HEK293 (cell line): ENCODE results near the gene NTRK3.

Experiments used
- CTCF ChIA-PET: fragments of 350-600 bp; formaldehyde crosslinking; extraction: SDS; loops from one replicate; lab custom pipeline; 2021; ENCODE audit warnings: antibody characterized with exemption; lab: Yijun Ruan, JAX
- POLR2A ChIA-PET: fragments of 300-600 bp; formaldehyde crosslinking; extraction: SDS; loops from one replicate; lab custom pipeline; 2020; ENCODE audit warnings: antibody characterized with exemption, inconsistent platforms; lab: Yijun Ruan, JAX
- H3K27ac ChIP-seq: fragments of 200-500 bp; sonication (Bioruptor generic); 2 replicates; pipeline ENCODE4 v1.5.1; 2014; ENCODE audit warnings: low read depth, low read length, control low read depth, inconsistent platforms; ENCODE audit errors: extremely low read depth
- H3K36me3 ChIP-seq, 2 experiments: fragments of 200-500 bp in 1 of 2; sonication (Bioruptor generic) in 1 of 2; 1 replicate in 1 of 2; 2 replicates in 1 of 2; pipeline ENCODE4 v1.5.1; 2014 to 2017; ENCODE audit warnings: inconsistent platforms in 2 of 2, low read length in 2 of 2; ENCODE audit not compliant: control insufficient read depth in 2 of 2, insufficient read depth in 1 of 2
- H3K4me1 ChIP-seq: fragments of 200-500 bp; sonication (Bioruptor generic); 2 replicates; pipeline ENCODE4 v1.5.1; 2014; ENCODE audit warnings: mild to moderate bottlenecking, low read length, inconsistent platforms; ENCODE audit not compliant: control insufficient read depth, insufficient read depth
- H3K4me3 ChIP-seq: 2 replicates; pipeline ENCODE4 v1.5.1; 2011; ENCODE audit warnings: low read depth, mild to moderate bottlenecking, control low read depth, low read length, moderate library complexity
- H3K9me3 ChIP-seq: fragments of 200-500 bp; sonication (Bioruptor generic); 2 replicates; pipeline ENCODE4 v1.5.1; 2014; ENCODE audit warnings: low read depth, low read length, inconsistent platforms; ENCODE audit not compliant: control insufficient read depth, insufficient read depth
- CTCF ChIP-seq: fragments of 450-650 bp; formaldehyde crosslinking; IDR thresholded peaks from 2 replicates; pipeline ENCODE4 v1.5.1; 2016; ENCODE audit warnings: missing biosample characterization, missing genetic modification characterization
- GLI2 ChIP-seq: fragments of 450-650 bp; formaldehyde crosslinking; IDR thresholded peaks from 2 replicates; pipeline ENCODE4; 2017; ENCODE audit warnings: missing biosample characterization, missing genetic modification characterization, low read depth, borderline replicate concordance
- KLF7 ChIP-seq: fragments of 450-650 bp; formaldehyde crosslinking; IDR thresholded peaks from 2 replicates; pipeline ENCODE4 v1.5.1; 2016; ENCODE audit warnings: missing biosample characterization, missing genetic modification characterization, borderline replicate concordance
- PRDM2 ChIP-seq: fragments of 450-650 bp; formaldehyde crosslinking; IDR thresholded peaks from 2 replicates; pipeline ENCODE4 v1.5.1; 2016; ENCODE audit warnings: missing biosample characterization, missing genetic modification characterization, borderline replicate concordance
- PRDM4 ChIP-seq: fragments of 450-650 bp; formaldehyde crosslinking; IDR thresholded peaks from 2 replicates; pipeline ENCODE4 v1.5.1; 2017; ENCODE audit warnings: missing biosample characterization, missing genetic modification characterization
- ZBTB17 ChIP-seq: fragments of 450-650 bp; formaldehyde crosslinking; IDR thresholded peaks from 2 replicates; pipeline ENCODE4 v1.5.1; 2016; ENCODE audit warnings: missing biosample characterization, missing genetic modification characterization
- ZBTB26 ChIP-seq: fragments of 450-650 bp; formaldehyde crosslinking; optimal IDR thresholded peaks from 2 replicates; pipeline ENCODE3; 2016; ENCODE audit warnings: missing biosample characterization, mild to moderate bottlenecking, missing genetic modification characterization
- ZBTB8A ChIP-seq: fragments of 450-650 bp; formaldehyde crosslinking; IDR thresholded peaks from 2 replicates; pipeline ENCODE4 v1.5.1; 2016; ENCODE audit warnings: missing biosample characterization, missing genetic modification characterization
- ZNF132 ChIP-seq: fragments of 450-650 bp; formaldehyde crosslinking; IDR thresholded peaks from 2 replicates; pipeline ENCODE4 v1.5.1; 2017; ENCODE audit warnings: missing biosample characterization, missing genetic modification characterization, borderline replicate concordance
- ZNF148 ChIP-seq: fragments of 450-650 bp; formaldehyde crosslinking; IDR thresholded peaks from 2 replicates; pipeline ENCODE4 v1.5.0; 2017; ENCODE audit warnings: missing biosample characterization, missing genetic modification characterization, borderline replicate concordance
- ZNF354C ChIP-seq: fragments of 450-650 bp; formaldehyde crosslinking; IDR thresholded peaks from 2 replicates; pipeline ENCODE4 v1.5.1; 2016; ENCODE audit warnings: missing biosample characterization, missing genetic modification characterization, low read depth, borderline replicate concordance
- ZNF416 ChIP-seq: fragments of 450-650 bp; formaldehyde crosslinking; IDR thresholded peaks from 2 replicates; pipeline ENCODE4 v1.5.1; 2016; ENCODE audit warnings: missing biosample characterization, missing genetic modification characterization
- ZNF510 ChIP-seq: fragments of 450-650 bp; formaldehyde crosslinking; IDR thresholded peaks from 2 replicates; pipeline ENCODE4 v1.5.1; 2018; ENCODE audit warnings: mild to moderate bottlenecking, missing genetic modification characterization, missing biosample characterization; ENCODE audit not compliant: insufficient replicate concordance
- ZNF660 ChIP-seq: fragments of 450-650 bp; IDR thresholded peaks from 2 replicates; pipeline ENCODE4 v1.5.1; 2018; ENCODE audit warnings: missing biosample characterization, mild to moderate bottlenecking, missing genetic modification characterization

Gene NTRK3

GRCh38 chr15:87940768-87941167 lies 315.8 kb downstream of the NTRK3 start:
- Histone ChIP-seq H3K36me3 (no peaks in the 10 kb centered on the region), H3K4me1 (no peaks in the 10 kb centered on the region), H3K27ac (no peak overlapping the region)
- CTCF ChIA-PET = no interaction called here
- TF ChIP-seq ZBTB17 (tag by site-specific recombination) = no peak
- no peak for TF ChIP-seq ZBTB8A (tag by site-specific recombination)
- no peak for TF ChIP-seq ZBTB26 (tag by site-specific recombination)
- TF ChIP-seq PRDM2 (tag by site-specific recombination) = no peak
- no peak for TF ChIP-seq ZNF510 (tag by site-specific recombination)
- no peak for TF ChIP-seq KLF7 (tag by site-specific recombination)
- no peak for TF ChIP-seq ZNF132 (tag by site-specific recombination)
- TF ChIP-seq ZNF660 = no peak
- no peak for TF ChIP-seq GLI2 (tag by site-specific recombination)
- TF ChIP-seq ZNF148 (tag by site-specific recombination) = no peak
- no peak for TF ChIP-seq ZNF354C (tag by site-specific recombination)
- TF ChIP-seq, all 188 proteins: peak for 0
- Histone ChIP-seq H3K4me3 (no peak overlapping the region), H3K9me3 (no peaks in the 10 kb centered on the region)
- POLR2A ChIA-PET = no interaction called here

- Histone ChIP-seq H3K36me3 (no peaks in the 10 kb centered on the region), H3K9me3 (no peaks in the 10 kb centered on the region), H3K27ac (no peak overlapping the region), H3K4me3 (no peak overlapping the region), H3K4me1 (no peaks in the 10 kb centered on the region)
- ChIA-PET POLR2A (no interaction called here), CTCF (no interaction called here)
- no peak for TF ChIP-seq ZNF148 (tag by site-specific recombination)
- TF ChIP-seq ZBTB17 (tag by site-specific recombination) = no peak
- no peak for TF ChIP-seq ZNF416 (tag by site-specific recombination)
- no peak for TF ChIP-seq PRDM4
- TF ChIP-seq CTCF = no peak
These were observed 316.6 kb downstream of the NTRK3 start for GRCh38 chr15:87939848-87940457.
